ENCODE data around the gene FES. TPM values are rescaled to one million over a fixed set of nuclear protein-coding genes. Genes with fewer than 3 reads are reported as not detected.
"Not testable (repeated sequence)": the region's sequence is repeated elsewhere in the genome, so short reads cannot be mapped to it uniquely, and the experiment has no call there.

Gene FES
- total RNA-seq, 1 experiment from 2014 or later, result 0.64 TPM

DNA sequence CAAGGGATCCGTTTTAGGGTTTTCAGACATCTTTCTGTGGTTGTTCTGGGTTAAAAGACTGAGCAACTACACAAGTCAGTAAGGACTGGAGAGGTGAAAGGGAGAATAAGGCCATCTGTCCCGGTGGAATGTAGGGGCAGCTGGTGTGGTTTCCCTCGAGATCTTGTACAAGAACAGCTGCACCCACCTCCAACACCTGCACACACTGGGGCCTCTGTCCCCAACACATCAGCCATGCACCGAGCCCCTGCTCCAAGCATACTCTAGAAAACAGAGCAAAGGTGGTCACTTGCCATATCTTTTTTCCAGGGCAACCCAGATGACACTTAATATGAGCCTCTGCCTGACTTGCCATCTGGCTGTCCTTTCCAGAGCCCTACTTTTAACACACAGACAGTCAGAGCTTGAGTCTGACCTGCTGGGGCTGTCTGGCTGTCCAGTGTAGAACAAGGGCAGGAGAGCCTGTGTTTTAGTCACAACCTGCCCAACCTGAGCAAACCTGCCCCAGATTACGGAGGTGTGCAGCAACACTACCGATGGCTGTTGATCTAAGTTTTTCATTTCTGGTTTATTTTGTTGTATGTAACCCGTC is 31.0 kb downstream of the FES start:
- in situ Hi-C loops (cut with HindIII; ENCODE audit: low sequenced_read_pairs), result no loop called here
- no peak for DNase-seq (ENCODE audit: low spot score)

DNA sequence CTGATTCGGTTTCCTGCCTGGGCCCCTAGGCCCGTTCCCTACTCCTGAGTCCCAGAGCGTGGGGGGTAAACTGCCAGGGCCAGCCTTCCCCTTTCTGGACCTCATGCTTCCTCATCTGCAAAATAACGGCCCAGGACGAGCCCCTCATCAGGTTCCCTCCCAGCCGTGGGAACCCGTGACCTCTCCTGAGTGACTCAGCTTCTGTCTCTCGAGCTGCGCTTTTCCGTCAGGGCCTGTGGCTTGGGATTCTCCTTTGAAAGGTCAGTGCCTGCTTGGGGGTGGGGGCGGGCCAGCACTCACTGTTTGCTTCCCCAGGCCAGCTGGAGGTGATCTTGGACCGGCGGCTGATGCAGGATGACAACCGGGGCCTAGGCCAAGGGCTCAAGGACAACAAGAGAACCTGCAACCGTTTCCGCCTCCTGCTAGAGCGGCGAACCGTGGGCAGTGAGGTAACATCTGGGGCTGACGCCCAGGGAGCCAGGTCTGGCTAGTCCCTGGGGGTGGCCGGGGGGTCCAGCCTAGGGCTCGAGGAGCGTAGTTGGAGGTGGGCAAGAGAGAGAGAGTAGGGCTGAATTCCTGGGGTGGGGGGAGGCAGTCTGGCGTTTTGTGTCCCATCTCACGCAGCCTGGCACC is 31.6 kb downstream of the FES start:
- DNase-seq (ENCODE audit: low spot score), result no peak
- in situ Hi-C loops (cut with HindIII; ENCODE audit: low sequenced_read_pairs), result no loop called here

DNA sequence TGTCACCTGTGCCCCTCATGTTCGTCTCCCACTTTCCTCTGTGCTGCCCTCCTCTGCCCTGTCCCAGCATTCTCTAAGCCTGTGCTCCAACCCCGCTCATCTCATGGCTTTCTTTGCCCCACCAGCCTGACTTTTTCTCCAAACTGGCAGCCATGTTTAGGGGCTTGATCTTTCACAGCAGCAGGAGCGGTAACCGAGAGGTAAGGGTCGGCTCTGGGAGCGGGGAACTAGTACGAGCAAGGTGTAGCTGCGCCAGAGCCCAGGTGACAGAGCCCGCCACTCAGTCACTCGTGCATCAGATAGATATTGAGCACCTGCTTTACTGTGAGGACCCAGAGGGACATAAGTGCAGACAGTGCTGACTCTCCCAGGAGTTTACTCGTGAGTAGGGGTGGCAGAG is 32.2 kb downstream of the FES start:
- in situ Hi-C loops (cut with HindIII; ENCODE audit: low sequenced_read_pairs), result no loop called here

DNA sequence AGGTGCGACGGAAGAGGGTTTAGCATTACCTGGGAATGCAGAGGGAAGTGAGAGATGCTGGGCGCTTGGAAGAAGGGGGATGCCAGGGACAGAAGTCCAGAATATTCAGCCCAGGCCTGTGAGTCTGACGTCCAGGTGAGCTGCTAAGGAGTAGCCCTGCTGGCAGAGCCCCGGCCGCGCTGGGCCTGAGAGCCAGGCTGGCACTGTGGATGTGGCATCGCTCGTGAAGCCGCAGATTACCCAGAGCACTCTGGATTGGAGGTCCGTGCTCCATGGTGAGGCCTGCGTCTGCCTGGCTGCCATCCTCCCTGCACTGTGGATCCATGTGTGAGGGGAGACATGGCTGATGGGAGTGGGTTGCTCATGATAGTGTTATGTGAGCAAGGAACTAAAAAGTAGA is 33.3 kb downstream of the FES start:
- in situ Hi-C loops (cut with HindIII; ENCODE audit: low sequenced_read_pairs), result no loop called here
- DNase-seq (ENCODE audit: low spot score), result no peak

More for the DNA sequence above, 32.2 kb downstream of the FES start:
- DNase-seq (ENCODE audit: low spot score), result no peak

DNA sequence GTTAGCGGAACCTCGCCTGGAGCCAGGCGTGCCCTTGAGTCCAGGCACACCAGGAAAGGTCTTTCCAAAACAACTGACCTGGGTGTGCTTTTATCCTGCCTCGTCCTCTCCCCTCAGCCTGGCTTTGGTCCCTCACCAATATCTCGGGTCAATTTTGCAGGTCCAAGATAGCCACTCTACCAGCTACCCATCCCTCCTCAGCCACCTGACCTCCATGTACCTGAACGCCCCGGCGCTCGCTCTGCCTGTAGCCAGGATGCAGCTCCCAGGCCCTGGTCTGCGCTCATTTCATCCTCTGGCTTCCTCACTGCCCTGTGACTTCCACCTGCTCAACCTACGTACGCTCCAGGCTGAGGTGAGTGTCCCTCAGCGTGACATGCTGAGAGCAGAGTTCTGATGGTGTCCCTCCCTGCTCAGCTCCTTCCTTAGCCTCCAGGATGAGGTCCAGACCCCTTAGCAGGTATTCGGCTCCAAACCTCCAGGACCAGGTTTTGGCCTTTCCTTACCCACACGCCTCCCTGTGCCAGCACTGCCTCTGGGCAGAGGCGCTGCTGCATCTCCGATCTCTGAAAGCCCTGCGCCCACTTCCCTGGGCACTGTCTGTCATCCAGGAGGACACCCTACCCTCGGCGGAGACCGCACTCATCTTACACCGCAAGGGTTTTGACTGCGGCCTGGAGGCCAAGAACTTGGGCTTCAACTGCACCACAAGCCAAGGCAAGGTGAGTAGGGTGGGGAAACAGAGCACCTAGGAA is 33.9 kb downstream of the FES start:
- in situ Hi-C loops (cut with HindIII; ENCODE audit: low sequenced_read_pairs), result no loop called here
- no peak for DNase-seq (ENCODE audit: low spot score)

DNA sequence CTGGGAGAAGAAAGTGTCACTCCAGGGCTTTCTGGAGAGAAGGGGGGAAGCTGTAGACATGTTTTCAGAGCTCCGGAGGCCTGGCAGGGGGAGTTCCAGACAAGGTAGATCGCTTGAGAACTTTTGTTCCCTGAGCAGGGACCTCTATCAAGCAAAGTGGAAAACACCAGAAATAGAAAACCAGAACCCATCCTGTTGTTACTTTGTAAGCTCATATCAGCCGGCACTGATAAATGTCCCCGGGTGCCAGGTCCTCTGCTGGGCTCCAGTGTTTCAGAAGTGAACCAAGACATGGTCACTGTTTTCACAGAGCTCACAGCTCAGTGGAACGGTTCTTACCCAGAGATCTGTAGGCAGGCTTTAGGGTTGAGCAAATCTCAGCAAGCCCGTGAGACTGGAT is 34.5 kb downstream of the FES start:
- in situ Hi-C loops (cut with HindIII; ENCODE audit: low sequenced_read_pairs), result no loop called here
- no peak for DNase-seq (ENCODE audit: low spot score)

DNA sequence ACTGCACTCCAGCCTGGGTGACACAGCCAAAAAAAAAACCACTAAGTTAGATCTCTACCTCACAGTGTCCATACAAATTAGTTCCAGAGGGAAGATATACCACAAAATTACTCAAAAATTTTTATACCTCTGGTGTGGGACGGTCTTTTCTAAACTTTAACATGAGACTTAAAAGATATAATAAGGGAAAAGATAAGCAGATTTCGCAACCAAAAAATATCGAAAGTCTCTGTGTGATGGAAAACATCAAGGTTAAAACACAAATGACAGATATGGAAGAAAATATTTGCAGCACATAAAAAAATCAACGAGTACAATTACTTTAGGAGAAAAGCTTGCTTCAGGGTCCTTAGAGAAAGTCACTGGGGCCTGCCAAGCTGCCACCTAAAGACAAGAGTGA is 37.6 kb downstream of the FES start:
- no peak for DNase-seq (ENCODE audit: low spot score)
- in situ Hi-C loops (cut with HindIII; ENCODE audit: low sequenced_read_pairs), result no loop called here

DNA sequence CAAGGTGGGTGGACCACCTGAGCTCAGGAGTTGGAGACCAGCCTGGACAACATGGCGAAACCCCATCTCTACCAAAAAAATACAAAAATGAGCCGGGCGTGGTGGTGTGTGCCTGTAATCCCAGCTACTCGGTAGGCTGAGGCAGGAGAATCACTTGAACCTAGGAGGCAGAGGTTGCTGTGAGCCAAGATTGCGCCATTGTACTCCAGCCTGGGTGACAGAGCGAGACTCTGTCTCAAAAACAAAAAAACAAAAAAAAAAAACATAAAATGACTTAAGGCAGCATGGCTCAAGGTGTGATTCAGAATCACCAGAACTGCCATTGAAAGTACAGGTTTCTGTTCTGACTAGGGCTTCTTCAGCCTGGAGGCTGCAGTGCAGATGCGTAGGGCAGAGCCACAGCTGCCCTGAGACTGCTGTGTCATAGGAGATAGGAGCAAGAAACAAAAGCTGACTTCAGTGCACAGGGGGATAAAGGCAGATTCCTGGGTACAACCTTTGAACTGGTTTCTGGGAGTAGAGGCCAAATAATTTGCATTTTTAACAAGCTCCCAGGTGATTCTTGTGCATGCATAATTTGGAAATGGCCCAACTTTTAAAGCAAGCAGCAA is 38.5 kb downstream of the FES start:
- DNase-seq (ENCODE audit: low spot score); in situ Hi-C loops (cut with HindIII; ENCODE audit: low sequenced_read_pairs): not testable (repeated sequence)

DNA sequence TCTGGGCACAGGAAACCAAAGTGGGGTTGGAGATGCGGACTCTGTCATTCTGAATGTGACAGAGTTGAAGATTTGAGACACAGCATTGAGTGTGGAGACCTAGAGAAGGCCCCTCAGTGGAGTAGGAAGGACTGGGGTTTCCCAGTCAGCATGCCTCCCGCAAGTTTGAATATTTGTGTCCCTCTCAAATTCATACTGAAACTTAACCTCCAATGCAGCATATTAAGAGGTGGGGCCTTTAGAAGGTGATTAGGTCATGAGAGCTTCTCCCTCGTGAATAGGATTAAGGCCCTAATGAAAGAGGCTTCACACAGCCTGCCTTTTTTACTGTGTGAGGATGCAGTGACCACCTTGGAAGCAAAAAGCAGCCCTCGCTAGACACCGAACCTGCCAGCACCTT is 40.1 kb downstream of the FES start:
- in situ Hi-C loops (cut with HindIII; ENCODE audit: low sequenced_read_pairs), result no loop called here
- DNase-seq (ENCODE audit: low spot score), result no peak

DNA sequence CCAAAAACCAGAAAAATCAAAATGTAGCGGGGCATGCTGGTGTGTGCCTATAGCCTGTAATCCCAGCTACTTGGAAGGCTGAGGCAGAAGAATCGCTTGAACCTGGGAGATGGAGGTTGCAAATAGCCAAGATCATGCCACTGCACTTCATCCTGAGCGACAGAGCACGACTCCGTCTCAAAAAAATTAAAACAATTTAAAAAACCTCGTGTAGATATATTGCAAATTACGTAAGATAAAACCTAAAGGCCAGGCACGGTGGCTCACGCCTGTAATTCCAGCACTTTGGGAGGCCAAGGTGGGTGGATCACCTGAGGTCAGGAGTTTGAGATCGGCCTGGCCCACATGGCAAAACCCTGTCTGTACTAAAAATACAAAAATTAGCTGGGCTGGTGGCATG is 42.5 kb downstream of the FES start:
- in situ Hi-C loops (cut with HindIII; ENCODE audit: low sequenced_read_pairs), result loop anchor here (25.0 kb wide), 1 partner anchor 89 kb away; no protein-coding TSS in a partner anchor
- DNase-seq (ENCODE audit: low spot score), result not testable (repeated sequence)

DNA sequence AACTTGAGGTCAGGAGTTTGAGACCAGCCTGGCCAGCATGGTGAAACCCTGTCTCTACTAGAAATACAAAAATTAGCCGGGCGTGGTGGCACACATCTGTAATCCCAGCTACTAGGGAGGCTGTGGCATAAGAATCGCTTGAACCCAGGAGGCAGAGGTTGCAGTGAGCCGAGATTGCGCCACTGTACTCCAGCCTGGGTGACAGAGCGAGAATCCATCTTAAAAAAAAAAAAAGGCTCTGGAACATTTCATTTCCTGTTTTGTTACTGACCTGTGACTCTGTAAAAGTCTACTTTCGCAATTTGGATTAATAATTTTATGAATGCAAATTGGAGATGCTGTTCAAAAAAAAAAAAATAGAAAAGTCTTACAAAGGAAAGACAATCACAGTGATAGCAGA is 43.8 kb downstream of the FES start:
- in situ Hi-C loops (cut with HindIII; ENCODE audit: low sequenced_read_pairs), result loop anchor here (25.0 kb wide), 1 partner anchor 91 kb away; no protein-coding TSS in a partner anchor
- DNase-seq (ENCODE audit: low spot score), result not testable (repeated sequence)

DNA sequence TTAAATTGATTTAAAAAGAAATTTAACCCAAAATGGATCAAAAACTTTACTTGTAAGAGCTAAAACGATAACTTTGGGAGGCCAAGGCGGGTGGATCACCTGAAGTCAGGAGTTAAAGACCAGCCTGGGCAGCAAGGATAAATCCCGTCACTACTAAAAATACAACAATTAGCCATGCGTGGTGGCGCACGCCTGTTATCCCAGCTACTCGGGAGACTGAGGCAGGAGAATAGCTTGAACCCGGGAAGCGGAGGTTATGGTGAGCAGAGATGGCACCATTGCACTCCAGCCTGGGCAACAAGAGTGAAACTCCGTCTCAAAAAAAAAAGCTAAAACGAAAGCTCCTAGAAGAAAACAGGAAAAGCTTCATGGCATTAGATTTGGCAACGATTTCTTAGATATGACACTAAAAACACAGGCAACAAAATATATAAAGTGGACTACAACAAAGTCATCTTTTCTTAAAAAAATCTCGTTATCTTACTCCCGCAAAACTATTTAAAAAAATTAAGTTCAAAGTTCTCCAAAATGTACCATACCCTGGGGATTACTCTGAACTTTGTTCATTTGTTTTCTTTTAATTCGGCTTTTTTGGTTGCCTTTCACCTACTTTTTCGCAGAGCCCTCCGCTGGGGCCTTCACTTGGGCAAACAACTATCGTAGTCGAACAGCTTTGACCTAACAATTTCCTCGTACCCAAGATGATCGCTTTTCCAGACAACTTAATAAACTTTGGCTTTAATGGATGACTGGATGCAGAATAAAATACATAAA is 45.1 kb downstream of the FES start:
- in situ Hi-C loops (cut with HindIII; ENCODE audit: low sequenced_read_pairs), result loop anchor here (25.0 kb wide), 1 partner anchor 92 kb away; no protein-coding TSS in a partner anchor
- no peak for DNase-seq (ENCODE audit: low spot score)

DNA sequence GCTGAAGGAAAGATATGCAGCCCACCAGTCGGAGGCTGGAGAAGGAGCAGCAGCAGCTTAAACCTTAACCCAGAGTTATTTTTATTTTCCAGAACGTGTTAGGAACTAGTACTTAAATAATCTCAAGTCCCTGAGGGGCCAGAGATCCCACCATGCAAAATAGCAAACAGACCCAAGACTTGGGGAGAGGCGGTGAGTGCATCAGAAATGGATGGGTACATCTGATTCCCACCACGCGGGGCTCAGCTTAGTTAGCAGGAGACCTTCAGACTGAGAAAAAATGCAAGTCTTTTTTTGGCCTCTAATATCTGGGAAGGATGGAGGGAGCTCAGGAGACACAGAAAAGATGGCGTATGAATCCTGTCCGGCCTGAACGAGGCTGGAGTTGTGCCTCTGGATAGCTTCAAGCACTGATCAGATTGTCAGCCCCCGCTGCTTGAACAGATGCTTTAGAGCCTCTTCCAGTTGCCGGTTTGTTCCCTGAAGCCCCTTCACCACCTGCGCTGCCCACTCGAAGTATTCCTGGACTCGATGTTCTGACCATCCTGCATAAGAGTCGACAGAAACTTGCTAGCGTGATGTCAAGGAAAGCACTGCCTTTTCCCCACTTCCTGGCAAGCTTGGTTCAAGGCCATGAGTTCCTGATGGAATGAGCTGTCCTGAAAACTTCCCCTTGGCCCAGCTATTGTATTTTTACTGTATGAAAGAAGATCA is 46.7 kb downstream of the FES start:
- in situ Hi-C loops (cut with HindIII; ENCODE audit: low sequenced_read_pairs), result loop anchor here (25.0 kb wide), 1 partner anchor 94 kb away; no protein-coding TSS in a partner anchor
- no peak for DNase-seq (ENCODE audit: low spot score)

DNA sequence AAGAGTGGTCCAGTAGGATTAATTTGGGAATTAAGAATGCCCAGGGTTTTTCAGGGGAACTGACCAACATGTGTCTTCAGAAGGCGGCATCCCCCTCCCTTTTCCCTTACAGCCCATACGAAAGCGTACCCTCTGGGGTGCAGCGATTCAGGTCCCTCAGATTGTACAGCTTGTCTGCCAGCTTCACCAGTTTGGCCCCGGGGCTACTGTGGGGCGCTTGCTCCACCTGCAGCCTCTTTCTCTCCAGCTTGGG is 47.2 kb downstream of the FES start:
- in situ Hi-C loops (cut with HindIII; ENCODE audit: low sequenced_read_pairs), result loop anchor here (25.0 kb wide), 1 partner anchor 94 kb away; no protein-coding TSS in a partner anchor
- no peak for DNase-seq (ENCODE audit: low spot score)

DNA sequence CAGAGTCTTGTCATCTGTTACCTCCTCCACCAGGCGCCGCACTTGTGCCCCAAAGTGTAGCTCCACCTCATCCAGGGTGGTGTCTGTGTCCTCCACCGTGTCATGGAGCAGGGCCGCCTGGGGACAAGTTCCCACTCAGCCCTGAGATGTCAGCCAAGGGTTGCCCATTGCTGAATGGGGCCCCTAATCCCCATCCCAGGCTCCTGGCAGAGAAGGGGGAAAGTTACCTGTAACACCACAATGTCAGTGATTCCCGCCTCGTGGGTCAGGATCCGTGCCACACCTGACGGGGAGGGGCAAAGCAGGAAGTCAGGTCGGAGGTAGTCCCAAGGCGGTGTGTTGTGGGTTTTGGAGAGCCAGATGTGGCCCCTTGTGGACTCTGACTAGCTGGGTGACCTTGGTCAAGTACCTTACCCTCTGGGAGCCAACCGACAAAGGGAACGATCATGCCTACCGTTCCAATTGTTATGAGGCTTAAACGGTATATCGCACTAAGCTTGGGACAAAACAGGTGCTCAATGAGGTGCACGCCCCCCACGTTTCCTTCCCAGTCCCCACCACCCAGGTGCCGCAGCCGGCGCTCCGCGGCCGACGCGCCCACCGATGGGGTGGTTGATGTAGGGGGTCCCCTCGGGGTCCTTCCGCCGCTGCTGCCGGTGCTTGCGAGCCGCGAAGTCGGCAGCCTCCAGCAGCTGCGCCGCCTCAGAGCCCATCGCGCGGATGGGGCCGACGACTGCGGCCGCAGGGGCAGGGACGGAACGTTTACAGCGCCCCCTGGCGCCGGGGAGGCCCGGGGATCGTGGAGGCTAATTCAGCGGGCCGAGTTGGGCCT is 47.7 kb downstream of the FES start, which contains the start of gene HDDC3:
Gene HDDC3 (minus strand): TSS at position 722 of the 832 bp plus-strand sequence. CDS start 9 bp downstream, at position 713.
- in situ Hi-C loops (cut with HindIII; ENCODE audit: low sequenced_read_pairs), result loop anchor here (25.0 kb wide), 1 partner anchor 95 kb away; no protein-coding TSS in a partner anchor
- DNase-seq (ENCODE audit: low spot score), result peak; percentile 83

DNA sequence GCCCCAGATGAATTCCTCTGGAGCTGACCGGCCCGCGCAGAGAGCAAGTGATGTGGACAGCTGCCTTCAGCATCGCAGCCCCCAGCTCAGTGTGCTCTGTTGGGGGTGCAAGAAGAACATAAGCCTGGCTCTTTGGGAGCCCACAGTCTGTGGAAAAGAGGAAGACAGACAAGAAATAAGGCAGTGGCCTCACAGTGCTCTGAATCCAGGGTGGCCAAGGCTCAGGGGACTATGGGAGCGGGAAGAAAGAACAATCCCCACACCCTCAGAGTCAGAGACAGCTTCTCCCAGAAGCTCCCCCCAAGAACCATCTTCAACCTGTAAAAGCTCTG is 48.3 kb downstream of the FES start:
- in situ Hi-C loops (cut with HindIII; ENCODE audit: low sequenced_read_pairs), result loop anchor here (25.0 kb wide), 1 partner anchor 95 kb away; no protein-coding TSS in a partner anchor
- no peak for DNase-seq (ENCODE audit: low spot score)

DNA sequence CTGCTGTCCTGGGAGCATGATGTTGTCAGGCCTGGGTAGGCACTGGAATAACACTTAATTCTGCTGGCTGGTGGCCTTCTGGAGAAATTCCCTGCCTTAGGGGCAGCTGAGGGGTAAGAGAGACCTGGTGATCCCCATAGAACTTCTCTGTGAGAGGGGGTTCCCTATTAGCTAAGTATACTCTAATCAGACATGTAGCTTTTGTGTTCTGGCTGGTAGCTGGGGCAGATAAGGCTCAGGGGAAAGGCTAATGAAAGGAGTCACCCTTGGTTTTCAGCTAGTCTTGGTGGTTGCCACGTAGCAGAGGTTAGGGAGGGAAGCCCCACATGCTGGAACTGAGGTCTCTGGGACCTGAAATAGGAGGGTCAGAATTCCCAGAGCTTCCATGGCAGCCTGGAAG is 49.0 kb downstream of the FES start:
- DNase-seq (ENCODE audit: low spot score), result no peak
- in situ Hi-C loops (cut with HindIII; ENCODE audit: low sequenced_read_pairs), result loop anchor here (25.0 kb wide), 1 partner anchor 96 kb away; no protein-coding TSS in a partner anchor
